Measurements from ENCODE around the gene TPRG1.

DNA sequence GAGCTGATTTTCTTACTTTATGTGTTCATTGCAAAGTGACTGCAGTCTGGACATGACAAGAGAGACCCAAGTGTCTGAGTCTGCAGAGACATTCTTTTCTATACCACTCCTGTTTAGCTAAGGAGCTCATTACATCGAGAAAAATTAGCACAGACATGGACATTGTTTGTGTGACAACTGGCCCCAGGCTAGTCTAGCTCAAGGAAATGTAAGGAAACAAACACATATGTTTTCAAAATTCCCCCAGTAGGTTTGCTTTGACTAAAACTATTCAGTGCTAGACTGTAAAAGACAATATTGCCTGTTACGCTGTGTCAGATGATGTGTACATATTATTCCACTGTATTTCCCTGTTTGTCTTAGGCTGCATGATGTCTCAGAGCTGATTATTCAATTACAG is 40.9 kb downstream of the TPRG1 start:
- TF ChIP-seq POLR2A (IDR thresholded peaks at IDR 0.05) (no peak), CTCF (IDR thresholded peaks at IDR 0.05) (no peak)

Data from lower leg skin (tissue), 3 donors.